ENCODE results near the gene ZBTB11.

GRCh38 chr3:101674518-101674917 lies 2.4 kb downstream of the ZBTB11 start:
- TF ChIP-seq POLR2AphosphoS5 (IDR thresholded peaks at IDR 0.05) (no peak), POLR2A (IDR thresholded peaks at IDR 0.05) (no peak)
- TF ChIP-seq, protein P1, sequence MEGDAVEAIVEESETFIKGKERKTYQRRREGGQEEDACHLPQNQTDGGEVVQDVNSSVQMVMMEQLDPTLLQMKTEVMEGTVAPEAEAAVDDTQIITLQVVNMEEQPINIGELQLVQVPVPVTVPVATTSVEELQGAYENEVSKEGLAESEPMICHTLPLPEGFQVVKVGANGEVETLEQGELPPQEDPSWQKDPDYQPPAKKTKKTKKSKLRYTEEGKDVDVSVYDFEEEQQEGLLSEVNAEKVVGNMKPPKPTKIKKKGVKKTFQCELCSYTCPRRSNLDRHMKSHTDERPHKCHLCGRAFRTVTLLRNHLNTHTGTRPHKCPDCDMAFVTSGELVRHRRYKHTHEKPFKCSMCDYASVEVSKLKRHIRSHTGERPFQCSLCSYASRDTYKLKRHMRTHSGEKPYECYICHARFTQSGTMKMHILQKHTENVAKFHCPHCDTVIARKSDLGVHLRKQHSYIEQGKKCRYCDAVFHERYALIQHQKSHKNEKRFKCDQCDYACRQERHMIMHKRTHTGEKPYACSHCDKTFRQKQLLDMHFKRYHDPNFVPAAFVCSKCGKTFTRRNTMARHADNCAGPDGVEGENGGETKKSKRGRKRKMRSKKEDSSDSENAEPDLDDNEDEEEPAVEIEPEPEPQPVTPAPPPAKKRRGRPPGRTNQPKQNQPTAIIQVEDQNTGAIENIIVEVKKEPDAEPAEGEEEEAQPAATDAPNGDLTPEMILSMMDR (IDR thresholded peaks at IDR 0.05): no peak

All from stomach (tissue), 4 donors.